PC-3 (cell line): ENCODE results near the gene RASSF5.

Source experiments
- EZH2 ChIP-seq: fragments of 300-600 bp; sonication (generic); IDR thresholded peaks from one replicate; pipeline ENCODE4 v1.6.1; 2017; ENCODE audit warnings: antibody characterized with exemption, mild to moderate bottlenecking, low read length; ENCODE audit not compliant: unreplicated experiment
- TF ChIP-seq, protein P1 (sequence below): fragments of 300-600 bp; sonication (generic); conservative IDR thresholded peaks from 2 replicates; pipeline ENCODE4 v1.5.1; 2017; ENCODE audit warnings: antibody characterized with exemption, low read depth, mild to moderate bottlenecking, low read length

DNA sequence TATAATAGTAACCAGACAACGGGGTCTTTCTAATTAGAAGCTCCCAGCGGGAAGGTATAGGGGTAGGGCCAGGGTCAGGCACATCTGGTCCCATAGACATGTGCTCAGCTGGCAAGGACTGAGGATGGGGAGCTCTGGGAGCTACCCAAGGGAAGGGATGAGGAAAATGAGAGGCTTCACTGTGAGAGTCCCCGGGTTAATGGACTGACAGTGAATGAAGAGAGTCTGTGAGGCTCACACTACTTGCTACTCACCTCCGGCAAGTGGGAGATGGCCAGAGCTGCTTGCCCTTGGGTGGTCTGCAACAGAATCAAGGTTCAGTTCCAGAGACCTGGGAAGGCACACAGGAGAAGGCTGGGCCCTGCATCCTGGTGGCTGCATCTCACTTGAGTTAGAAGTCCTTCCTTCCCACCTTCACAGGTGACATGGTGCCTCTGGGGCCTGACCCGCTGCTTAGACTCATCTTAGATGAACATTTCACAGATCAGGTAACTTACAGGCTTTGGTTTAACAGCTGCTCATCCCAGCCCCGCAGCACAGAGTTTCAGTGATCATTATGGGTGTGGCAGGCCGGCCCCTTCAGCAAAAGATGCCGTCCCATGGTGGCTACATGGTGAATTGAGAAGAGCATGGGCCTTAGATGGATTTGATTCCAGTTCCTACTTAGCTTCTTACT lies 73.2 kb downstream of the RASSF5 start:
- TF ChIP-seq, protein P1, sequence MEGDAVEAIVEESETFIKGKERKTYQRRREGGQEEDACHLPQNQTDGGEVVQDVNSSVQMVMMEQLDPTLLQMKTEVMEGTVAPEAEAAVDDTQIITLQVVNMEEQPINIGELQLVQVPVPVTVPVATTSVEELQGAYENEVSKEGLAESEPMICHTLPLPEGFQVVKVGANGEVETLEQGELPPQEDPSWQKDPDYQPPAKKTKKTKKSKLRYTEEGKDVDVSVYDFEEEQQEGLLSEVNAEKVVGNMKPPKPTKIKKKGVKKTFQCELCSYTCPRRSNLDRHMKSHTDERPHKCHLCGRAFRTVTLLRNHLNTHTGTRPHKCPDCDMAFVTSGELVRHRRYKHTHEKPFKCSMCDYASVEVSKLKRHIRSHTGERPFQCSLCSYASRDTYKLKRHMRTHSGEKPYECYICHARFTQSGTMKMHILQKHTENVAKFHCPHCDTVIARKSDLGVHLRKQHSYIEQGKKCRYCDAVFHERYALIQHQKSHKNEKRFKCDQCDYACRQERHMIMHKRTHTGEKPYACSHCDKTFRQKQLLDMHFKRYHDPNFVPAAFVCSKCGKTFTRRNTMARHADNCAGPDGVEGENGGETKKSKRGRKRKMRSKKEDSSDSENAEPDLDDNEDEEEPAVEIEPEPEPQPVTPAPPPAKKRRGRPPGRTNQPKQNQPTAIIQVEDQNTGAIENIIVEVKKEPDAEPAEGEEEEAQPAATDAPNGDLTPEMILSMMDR = no peak
- no peak for TF ChIP-seq EZH2
